ENCODE measurements around the gene TMEM205.
"Not testable (repeated sequence)": the region's sequence is repeated elsewhere in the genome, so short reads cannot be mapped to it uniquely, and the experiment has no call there.

The TMEM205 gene

DNA sequence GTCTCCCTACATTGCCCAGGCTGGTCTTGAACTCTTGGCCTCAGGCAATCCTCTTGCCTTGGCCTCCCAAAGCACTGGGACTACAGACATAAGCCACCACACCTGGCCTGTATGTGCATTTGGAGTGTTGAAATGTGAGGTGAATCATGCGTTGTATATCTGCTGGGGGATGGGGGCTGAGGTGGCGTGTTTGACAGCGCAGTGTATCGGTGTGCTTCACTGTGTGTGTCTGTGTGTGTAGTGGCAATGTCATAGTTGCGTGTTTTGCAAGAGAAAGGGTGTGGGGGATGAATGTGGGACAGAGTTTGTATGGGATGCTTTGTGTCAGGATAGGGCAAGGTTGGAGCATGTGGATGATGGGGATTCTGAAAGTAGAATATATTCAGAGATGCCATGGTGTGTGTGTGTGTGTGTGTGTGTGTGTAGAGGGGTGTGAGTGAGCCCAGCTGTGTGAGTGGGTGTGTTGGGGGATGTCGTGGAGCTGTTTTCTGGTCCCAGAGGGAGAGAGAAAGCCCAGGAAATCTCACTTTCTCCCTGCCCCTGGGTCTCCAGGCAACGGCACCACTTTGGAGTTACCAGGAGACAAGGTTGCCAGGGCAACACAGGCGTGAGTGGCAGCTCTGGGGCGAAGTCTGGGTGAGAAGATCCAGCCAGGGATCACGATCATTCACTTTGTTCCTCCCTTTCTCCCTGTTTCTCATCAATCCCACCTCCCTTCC is 27.3 kb upstream of the TMEM205 start:
- DNase-seq (ENCODE audit: low read depth): no peak

DNA sequence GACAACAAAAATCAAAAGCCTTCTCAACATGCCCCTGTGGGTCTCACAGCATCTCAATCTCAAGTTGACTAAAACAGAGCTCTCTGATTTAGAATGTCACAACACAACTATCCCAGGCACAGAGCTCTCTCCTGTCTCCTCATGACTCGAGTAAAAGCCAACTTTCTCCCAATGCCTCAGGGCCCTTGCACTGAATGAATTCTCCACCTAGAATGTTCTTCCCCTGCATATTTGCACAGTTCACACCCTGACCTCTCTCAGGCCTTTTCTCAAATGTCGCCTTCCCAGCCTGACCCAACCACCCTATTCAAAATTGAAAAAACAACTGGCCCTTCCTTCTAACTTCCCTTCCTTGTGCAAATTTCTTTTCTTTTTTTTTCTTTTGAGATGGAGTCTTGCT is 24.7 kb upstream of the TMEM205 start:
- no peak for DNase-seq (ENCODE audit: low read depth)

GRCh38 chr19:11367528-11367927 is 21.5 kb upstream of the TMEM205 start:
- no peak for DNase-seq (ENCODE audit: low read depth)

DNA sequence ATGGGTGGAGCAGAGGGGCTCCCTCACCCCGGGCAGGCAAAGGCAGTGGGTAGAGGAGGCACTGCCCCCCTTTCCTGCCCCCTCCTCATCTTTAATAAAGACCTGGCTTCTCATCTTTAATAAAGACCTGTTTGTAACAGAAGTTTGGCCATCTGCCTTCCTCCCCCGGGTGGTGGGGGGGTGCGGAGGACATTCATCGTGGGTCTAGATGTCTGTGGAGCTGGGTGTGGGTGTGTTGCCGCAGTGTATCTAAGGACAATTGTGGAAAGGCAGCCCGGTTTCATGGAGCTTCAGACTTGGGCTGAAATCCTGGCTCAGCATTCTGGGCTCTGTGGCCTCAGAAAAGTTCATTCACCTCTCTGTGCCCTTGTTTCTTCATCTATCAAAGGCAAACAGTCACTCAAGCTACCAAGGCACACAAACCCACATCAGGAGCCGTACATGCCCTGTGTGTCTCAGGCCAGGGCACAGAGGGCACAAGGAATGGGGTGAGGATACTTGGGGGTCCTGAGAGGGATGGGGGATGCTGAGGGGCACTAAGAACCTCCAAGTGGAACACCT is 19.6 kb upstream of the TMEM205 start:
- no peak for DNase-seq (ENCODE audit: low read depth)

DNA sequence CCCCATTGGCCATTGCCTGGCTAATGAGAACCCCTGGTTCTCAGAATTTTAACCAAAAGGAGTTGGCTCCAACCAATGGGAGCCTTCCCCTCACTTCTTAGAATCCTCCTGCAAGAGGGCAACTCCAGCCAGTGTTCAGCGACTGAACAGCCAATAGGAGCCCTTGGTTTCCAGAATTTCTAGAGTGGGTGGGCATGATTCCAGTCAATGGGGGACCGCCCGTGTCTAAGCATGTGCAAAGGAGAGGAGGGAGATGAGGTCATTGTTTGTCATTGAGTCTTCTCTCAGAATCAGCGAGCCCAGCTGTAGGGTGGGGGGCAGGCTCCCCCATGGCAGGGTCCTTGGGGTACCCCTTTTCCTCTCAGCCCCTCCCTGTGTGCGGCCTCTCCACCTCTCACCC is 18.9 kb upstream of the TMEM205 start:
- no peak for DNase-seq (ENCODE audit: low read depth)

DNA sequence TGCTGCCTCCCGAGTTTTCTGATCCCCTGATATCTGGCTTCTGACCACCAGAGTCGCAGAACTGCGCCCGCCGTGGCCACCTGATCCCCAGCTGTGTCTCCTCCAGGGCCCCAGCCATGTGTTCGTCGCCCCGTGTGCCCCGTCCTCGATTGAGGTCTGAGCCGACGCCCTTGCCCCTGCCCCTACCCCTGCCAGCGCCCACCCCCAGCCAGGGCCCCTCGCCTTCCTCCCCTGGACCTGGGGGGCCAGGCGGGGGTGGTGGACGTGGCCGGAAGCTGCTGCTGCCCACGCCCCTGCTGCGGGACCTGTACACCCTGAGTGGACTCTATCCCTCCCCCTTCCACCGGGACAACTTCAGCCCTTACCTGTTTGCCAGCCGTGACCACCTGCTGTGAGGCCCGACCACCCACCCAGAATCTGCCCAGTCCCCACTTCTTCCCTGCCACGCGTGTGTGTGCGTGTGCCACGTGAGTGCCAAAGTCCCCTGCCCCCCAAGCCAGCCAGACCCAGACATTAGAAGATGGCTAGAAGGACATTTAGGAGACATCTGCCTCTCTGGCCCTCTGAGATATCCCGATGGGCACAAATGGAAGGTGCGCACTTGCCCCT is 18.3 kb upstream of the TMEM205 start:
- DNase-seq (ENCODE audit: low read depth): no peak

DNA sequence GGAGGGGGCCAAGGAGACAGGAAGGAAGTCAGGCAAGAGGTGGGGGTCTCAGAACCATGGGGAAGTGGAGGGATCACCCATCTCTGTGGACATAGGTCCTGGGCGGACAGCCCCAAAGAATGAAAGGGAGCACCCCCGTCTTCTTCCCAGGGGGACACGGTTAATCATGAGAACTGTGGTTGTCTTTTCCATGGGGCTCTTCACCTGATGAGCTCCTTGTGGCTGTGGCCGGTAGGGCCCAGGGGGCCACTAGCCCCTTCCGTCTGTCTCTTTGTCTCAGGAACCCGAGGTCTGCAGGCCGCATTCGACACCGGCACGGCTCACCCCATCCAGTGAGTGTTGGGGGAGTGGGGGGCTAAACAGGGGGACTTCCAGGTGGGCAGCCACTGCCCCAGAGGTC is 17.8 kb upstream of the TMEM205 start:
- DNase-seq (ENCODE audit: low read depth): no peak

DNA sequence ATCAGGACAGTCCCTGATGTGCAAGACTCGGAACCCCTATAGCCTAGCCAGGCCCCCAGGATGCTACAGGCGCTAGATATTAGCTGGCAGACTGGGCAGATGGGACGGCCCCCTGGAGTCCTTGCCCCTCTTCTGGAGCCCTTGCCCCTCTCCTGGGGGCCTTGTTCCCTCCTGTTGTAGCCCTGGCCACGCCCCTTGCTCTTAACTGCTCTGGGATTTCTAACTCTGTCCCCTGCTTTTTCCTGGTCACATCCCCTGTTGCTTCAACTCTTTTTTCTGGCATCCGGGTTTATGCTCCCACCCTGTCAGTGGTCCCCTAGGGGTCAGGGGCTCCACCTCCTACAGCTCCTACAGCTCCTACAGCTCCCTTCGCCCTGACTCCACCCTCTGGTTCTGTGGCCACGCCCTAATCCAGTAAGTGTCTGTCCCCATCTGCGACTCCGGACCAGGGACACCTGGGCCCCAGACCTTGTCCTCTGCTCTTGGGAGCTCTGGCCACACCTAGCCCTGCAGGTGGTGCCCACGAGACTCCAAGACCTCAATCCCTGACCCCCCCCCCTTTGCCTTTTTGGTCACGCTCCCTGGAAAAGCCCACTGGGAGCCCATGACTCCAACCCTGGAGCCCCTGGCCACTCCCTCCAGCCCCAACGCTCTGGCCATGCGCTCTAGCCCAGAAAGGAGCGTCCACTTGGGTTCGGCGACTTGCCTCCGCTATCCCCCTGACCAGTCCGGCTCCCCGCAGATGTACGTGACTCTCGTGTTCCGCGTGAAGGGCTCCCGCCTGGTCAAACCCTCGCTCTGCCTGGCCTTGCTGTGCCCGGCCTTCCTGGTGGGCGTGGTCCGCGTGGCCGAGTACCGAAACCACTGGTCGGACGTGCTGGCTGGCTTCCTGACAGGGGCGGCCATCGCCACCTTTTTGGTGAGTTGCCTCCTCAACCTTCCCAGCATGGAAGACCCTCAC is 16.0 kb upstream of the TMEM205 start:
- DNase-seq (ENCODE audit: low read depth): no peak

GRCh38 chr19:11361037-11361770 is 15.1 kb upstream of the TMEM205 start:
- DNase-seq (ENCODE audit: low read depth): no peak

DNA sequence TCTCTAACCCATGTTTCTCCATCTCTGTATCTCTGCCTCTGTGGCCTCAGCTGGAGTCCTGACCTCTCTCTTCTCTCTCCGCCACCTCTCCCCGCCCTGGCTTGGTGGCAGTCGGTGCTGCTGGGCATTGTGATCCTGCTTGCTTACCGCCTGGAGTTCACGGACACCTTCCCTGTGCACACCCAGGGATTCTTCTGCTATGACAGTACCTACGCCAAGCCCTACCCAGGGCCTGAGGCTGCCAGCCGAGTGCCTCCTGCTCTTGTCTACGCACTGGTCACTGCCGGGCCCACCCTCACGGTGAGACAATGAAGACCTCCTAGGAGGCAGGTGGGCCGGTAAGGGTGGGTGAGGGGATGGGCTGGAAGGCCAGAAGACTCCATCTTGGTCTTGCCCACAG is 13.4 kb upstream of the TMEM205 start:
- DNase-seq (ENCODE audit: low read depth): no peak

- no peak for DNase-seq (ENCODE audit: low read depth)
Observed at GRCh38 chr19:11356676-11357550, 10.8 kb upstream of the TMEM205 start.

DNA sequence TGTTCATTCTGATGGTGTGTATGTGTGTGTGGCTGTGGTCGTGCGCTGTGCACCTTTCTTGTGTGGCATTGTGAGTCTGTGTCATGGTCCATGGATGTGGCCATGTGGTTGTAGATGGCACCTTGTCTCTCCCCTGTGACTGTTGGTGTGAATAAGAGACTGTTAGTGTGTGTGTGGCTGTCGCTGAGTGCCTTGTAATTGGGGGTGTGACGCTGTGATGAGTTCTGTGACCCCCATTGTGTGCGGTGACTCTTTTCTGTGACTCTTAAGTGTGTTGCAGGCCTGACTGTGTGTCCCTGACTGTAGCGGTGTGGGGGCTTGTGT is 10.0 kb upstream of the TMEM205 start:
- DNase-seq (ENCODE audit: low read depth): no peak

DNA sequence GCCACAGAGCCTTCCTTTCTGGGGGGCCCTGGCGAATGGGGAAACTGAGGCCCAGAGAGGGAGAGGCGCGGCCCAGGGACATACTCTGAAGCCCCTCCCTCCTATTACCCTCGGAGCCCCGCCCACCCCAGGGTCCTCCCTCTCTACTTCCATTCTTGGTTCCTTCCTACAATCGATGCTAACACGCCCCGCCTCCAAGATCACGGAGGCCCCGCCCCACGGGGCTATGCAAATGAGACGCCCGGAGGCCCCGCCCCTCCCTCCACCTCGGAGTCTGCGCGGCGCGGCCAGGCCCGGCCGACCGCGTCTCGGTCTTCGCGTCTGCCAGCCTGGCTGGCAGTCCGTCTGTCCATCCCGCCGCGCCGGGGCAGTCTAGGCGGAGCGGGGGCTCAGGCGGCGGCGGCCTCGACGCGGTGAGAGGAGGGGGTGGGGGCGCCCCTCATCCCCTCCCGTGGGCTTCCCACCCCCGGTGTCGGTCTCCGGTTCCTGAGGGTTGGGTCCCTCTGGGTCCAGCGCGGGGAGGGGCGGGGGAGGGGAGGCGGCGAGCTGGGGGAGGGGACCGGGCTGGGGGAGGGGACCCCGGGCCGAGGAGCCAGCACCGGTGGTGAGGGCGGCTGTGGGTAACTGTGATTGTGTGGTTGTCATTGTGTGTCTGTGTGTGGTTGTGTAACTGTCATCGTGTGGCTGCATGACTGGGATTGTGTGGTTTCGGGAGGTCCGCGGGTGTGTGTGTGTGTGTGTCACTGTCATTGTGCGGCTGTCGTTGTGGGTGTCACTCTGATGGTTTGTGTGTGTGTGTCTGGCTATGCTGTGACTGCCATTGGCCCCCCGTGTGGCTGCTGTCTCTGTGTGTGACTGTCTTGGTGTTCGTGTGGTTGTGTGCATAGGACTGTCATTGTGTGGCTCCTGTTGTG is 9.3 kb upstream of the TMEM205 start, which contains the start of gene PLPPR2:
Gene PLPPR2, plus strand, starts transcription at position 273 of the 914 bp plus-strand sequence. CDS start 2,242 bp downstream, outside the sequence.
- peak; percentile 54 for DNase-seq (ENCODE audit: low read depth)

- DNase-seq (ENCODE audit: low read depth): not testable (repeated sequence)
Observed at GRCh38 chr19:11354102-11354501, 8.0 kb upstream of the TMEM205 start.

DNA sequence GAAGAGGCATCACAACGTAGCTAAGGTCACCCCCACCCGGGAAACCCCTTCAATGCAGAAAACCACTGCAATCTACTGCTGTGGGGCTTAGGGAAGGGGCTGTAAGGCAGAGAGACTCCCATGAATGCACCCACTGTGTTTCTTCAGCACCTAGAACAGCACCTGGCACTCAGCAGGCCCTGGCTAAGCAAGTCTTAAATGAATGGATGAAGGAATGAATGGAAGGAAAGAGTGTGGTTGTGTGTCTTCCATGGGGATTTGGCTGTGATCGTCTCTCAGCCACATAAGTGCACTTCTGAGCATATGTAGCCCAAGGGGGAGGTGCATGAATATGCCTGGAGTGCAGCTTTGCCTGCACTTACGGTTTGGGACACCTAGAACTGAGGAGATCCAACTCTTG is 3.1 kb upstream of the TMEM205 start:
- DNase-seq (ENCODE audit: low read depth): no peak

DNA sequence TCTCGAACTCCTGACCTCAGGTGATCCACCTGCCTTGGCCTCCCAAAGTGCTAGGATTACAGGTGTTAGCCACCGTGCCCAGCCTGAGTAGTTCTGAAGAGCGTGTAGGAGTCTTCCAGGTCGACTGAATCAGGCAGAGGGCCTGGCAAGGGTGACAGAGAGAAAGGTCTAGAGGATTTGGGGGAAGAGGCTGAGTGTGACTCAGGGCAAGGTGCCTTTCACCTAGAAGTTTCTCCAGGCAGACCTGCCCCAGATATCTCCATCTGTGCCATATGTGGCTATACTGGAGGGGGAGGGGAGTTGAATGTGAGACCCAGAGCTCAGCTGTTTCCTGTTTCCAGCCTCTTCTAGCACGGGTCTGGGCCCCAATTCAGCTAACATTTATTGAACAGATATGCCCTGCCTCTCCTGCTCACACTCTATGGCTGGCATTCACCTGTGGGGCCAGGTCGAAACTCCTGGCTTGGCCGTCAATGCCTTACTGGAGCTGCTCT is 1.5 kb upstream of the TMEM205 start:
- DNase-seq (ENCODE audit: low read depth): no peak

- DNase-seq (ENCODE audit: low read depth): no peak
Observed at GRCh38 chr19:11345122-11345803, 805 bp downstream of the TMEM205 start.

GRCh38 chr19:11342429-11342828 is 3.6 kb downstream of the TMEM205 start:
- DNase-seq (ENCODE audit: low read depth): no peak

- not testable (repeated sequence) for DNase-seq (ENCODE audit: low read depth)
Observed at GRCh38 chr19:11340099-11340467, 6.0 kb downstream of the TMEM205 start.

Data from stimulated activated CD8-positive, alpha-beta memory T cell treated with anti-CD3 and anti-CD28 coated beads, Interleukin-12 subunit alpha, Interleukin-12 subunit beta, amount 100 ng/mL, for 4 hours (primary cell).